Mammary epithelial cell (primary cell): ENCODE data around the gene SLC7A14.

Source experiments
- CTCF ChIP-seq, 2 donors: IDR thresholded peaks in 1 of 2; conservative IDR thresholded peaks in 1 of 2; 2 replicates each; pipeline ENCODE4 v1.5.1; 2011 to 2012; ENCODE audit warnings: inconsistent platforms in 2 of 2, low read length in 2 of 2, mild to moderate bottlenecking in 2 of 2, control low read depth in 1 of 2, low read depth in 1 of 2; ENCODE audit not compliant: insufficient read depth in 1 of 2; ENCODE audit errors: extremely low read depth in 1 of 2
- EZH2 ChIP-seq: IDR thresholded peaks from 2 replicates; pipeline ENCODE4 v1.6.1; 2012; ENCODE audit warnings: low read length, inconsistent platforms, borderline replicate concordance

GRCh38 chr3:170467571-170468147 is 118.2 kb downstream of the SLC7A14 start:
- no peak for TF ChIP-seq CTCF (conservative IDR thresholded peaks at IDR 0.05 in 1 of 2, IDR thresholded peaks at IDR 0.05 in 1 of 2; ENCODE audit: extremely low read depth in 1 of 2, insufficient read depth in 1 of 2, low read depth in 1 of 2, low read length in 2 of 2)
- no peak for TF ChIP-seq EZH2
